Measurements from ENCODE around the gene PRMT3. TPM values are rescaled to one million over a fixed set of nuclear protein-coding genes. Genes with fewer than 3 reads are reported as not detected.
A peak's percentile ranks its signal among the peaks of the same experiment; 100 is the strongest.

Gene PRMT3
- total and polyA plus RNA-seq, 2 of the 13 experiments (the other 11 are each of a cell fraction or from before 2014, with no cell fraction given) = 9.1 to 27.7 TPM

- TF ChIP-seq HIC2 (CRISPR knock-in tag; IDR thresholded peaks at IDR 0.05; ENCODE audit: low read depth) (no peak), FOSL1 (CRISPR knock-in tag; IDR thresholded peaks at IDR 0.05; ENCODE audit: borderline replicate concordance) (peak; percentile 47; the same call in 1 of the 2 replicates), GABPB1 (CRISPR knock-in tag; IDR thresholded peaks at IDR 0.05) (peak; percentile 90), NR2F1 (CRISPR knock-in tag; IDR thresholded peaks at IDR 0.05) (no peak), STAT6 (CRISPR knock-in tag; IDR thresholded peaks at IDR 0.05; ENCODE audit: borderline replicate concordance) (no peak; the same call in 1 of the 2 replicates), HMGA1 (CRISPR knock-in tag; conservative IDR thresholded peaks at IDR 0.05) (no peak), POGK (CRISPR knock-in tag; conservative IDR thresholded peaks at IDR 0.05) (peak; percentile 84), TFE3 (CRISPR knock-in tag; IDR thresholded peaks at IDR 0.05) (peak; percentile 78; the same call in 1 of the 2 replicates), HNRNPLL (IDR thresholded peaks at IDR 0.05; ENCODE audit: low read depth, low read length, poor library complexity, severe bottlenecking) (peak; percentile 99), RCOR2 (CRISPR knock-in tag; IDR thresholded peaks at IDR 0.05) (no peak), ZNF570 (CRISPR knock-in tag; IDR thresholded peaks at IDR 0.05; ENCODE audit: borderline replicate concordance) (no peak), ZBTB8A (CRISPR knock-in tag; IDR thresholded peaks at IDR 0.05; ENCODE audit: borderline replicate concordance, low read depth) (peak; percentile 91; the same call in 1 of the 2 replicates), ZKSCAN8 (CRISPR knock-in tag; IDR thresholded peaks at IDR 0.05; ENCODE audit: borderline replicate concordance) (no peak), NFRKB (IDR thresholded peaks at IDR 0.05) (no peak), ZNF543 (CRISPR knock-in tag; IDR thresholded peaks at IDR 0.05) (peak; percentile 87), SP4 (CRISPR knock-in tag; IDR thresholded peaks at IDR 0.05) (peak; percentile 81), HOXA7 (CRISPR knock-in tag; IDR thresholded peaks at IDR 0.05) (no peak), MXD3 (CRISPR knock-in tag; IDR thresholded peaks at IDR 0.05) (peak; percentile 4; the same call in 1 of the 2 replicates), GATAD2A (CRISPR knock-in tag; IDR thresholded peaks at IDR 0.05) (peak; percentile 58)
Observed at GRCh38 chr11:20387261-20388095, at the start of gene PRMT3 (continued).
